Measurements from ENCODE around the gene ACTA1. TPM values are rescaled to one million over a fixed set of nuclear protein-coding genes. Genes with fewer than 3 reads are reported as not detected.

Gene ACTA1
- total RNA-seq, 1 donor from 2014 or later, result 0.32 TPM

DNA sequence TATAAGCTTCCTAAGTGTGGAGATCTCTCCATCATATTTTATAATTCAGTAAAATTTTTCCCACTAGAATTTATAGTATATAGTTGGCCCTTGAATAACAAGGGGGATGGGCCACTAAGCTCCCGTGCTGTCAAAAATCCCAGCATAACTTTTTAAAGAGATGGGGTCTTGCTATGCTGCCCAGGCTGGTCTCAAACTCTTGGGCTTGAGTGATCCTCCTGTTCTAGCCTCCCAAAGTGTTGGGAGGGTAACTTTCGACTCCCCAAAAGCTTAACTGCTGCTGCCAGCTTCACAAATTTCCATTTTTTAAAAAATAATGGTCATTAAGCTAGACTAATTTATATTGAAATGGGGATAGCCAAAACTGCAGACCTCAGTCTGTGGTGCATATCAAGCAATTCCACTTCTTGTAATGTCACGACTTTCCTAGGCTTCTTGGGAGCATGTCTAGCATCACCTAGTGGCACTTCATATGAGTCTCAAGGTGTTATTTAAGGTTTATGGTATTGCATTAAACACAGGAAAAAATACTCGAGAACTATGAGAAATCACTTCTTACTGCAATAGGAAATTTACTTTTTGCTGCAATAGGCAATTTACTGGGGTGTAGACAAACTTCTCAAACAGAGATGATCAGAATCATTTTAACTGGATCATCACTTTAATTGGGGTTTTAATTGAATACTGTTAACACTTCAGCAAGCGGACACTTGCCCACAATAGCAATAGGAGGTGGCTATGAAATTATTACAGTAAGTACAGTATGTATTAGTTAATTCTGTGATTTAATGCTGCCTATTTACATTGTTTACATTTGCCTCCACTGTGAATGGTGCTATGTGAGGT lies 19.3 kb upstream of the ACTA1 start:
- Histone ChIP-seq H3K27me3 (ENCODE audit: low read depth) (no peaks in the 10 kb centered on the region), H3K4me1 (no peaks in the 10 kb centered on the region), H3K27ac (no peak overlapping the region), H3K4me3 (no peak overlapping the region), H3K9me3 (no peaks in the 10 kb centered on the region), H3K36me3 (peaks cover 85% of the 10 kb centered on the region)
- DNase-seq (no peak), ATAC-seq (no peak)
- intact Hi-C loops (cut with DNase I), result no loop called here
- TF ChIP-seq, protein P1, sequence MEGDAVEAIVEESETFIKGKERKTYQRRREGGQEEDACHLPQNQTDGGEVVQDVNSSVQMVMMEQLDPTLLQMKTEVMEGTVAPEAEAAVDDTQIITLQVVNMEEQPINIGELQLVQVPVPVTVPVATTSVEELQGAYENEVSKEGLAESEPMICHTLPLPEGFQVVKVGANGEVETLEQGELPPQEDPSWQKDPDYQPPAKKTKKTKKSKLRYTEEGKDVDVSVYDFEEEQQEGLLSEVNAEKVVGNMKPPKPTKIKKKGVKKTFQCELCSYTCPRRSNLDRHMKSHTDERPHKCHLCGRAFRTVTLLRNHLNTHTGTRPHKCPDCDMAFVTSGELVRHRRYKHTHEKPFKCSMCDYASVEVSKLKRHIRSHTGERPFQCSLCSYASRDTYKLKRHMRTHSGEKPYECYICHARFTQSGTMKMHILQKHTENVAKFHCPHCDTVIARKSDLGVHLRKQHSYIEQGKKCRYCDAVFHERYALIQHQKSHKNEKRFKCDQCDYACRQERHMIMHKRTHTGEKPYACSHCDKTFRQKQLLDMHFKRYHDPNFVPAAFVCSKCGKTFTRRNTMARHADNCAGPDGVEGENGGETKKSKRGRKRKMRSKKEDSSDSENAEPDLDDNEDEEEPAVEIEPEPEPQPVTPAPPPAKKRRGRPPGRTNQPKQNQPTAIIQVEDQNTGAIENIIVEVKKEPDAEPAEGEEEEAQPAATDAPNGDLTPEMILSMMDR (IDR thresholded peaks at IDR 0.05), result peak; percentile 30

DNA sequence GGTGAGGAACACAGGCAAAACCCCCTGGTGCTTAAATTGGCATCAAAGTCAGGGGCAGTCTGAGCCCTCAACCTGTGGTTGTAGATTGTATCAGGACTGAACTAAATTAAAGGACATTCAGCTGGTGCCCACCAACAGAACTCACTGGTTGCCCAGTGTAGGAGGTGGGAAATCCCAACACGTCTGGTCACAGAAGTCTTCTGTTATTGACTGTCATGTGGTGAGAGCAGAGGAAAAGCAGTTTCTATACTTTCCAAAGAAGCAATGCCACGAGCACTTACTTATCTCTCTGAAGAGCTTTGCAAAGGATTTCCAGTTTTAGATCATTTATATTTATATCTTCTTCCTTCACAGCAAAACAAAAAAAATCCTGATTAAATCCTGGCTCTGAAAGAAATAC lies 15.0 kb upstream of the ACTA1 start:
- DNase-seq, result no peak
- Histone ChIP-seq H3K4me1 (no peaks in the 10 kb centered on the region), H3K9me3 (no peaks in the 10 kb centered on the region), H3K27ac (no peak overlapping the region), H3K4me3 (no peak overlapping the region), H3K27me3 (ENCODE audit: low read depth) (no peaks in the 10 kb centered on the region), H3K36me3 (peaks cover 80% of the 10 kb centered on the region)
- intact Hi-C loops (cut with DNase I), result no loop called here
- TF ChIP-seq, protein P1 (IDR thresholded peaks at IDR 0.05), result no peak
- no peak for ATAC-seq

DNA sequence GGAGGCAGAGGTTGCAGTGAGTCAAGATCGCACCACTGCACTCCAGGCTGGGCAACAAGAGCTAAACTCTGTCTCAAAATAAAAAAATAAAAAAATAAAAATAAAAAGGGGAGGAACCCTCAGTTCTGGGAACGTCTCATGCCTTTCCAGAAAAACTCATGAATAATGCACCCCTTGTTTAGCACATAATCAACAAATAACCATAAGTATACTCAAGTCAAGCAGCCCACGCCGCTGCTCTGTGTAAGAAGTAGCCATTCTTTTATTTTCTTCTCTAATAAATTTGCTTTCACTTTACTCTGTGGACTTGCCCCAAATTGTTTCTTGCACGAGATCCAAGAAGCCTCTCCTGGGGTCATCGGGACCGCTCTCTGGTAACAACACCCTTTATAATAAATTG lies 14.5 kb upstream of the ACTA1 start:
- TF ChIP-seq, protein P1 (IDR thresholded peaks at IDR 0.05), result no peak
- Histone ChIP-seq H3K36me3 (peaks cover 85% of the 10 kb centered on the region), H3K4me1 (no peaks in the 10 kb centered on the region), H3K9me3 (no peaks in the 10 kb centered on the region), H3K27ac (no peak overlapping the region), H3K4me3 (no peak overlapping the region), H3K27me3 (ENCODE audit: low read depth) (no peaks in the 10 kb centered on the region)
- ATAC-seq (no peak), DNase-seq (no peak)
- intact Hi-C loops (cut with DNase I), result no loop called here

DNA sequence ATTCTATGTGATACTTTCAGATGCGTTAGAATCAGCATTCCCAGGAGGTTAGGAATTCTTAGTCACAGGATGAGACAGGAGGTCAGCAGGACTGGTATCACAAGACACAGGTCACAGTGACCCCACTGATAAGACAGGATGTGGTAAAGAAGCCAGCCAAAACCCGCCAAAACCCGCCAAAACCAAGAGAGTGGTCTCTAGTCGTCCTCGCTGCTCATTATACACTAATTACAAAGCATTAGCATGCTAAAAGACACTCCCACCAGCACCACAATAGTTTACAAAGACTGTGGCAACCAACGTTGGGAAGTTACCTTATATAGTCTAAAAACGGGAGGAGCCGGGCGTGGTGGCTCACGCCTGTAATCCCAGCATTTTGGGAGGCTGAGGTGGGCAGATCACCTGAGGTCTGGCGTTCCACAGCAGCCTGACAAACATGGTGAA lies 13.9 kb upstream of the ACTA1 start:
- Histone ChIP-seq H3K36me3 (peaks cover 86% of the 10 kb centered on the region), H3K27ac (no peak overlapping the region), H3K4me1 (no peaks in the 10 kb centered on the region), H3K9me3 (no peaks in the 10 kb centered on the region), H3K4me3 (no peak overlapping the region), H3K27me3 (ENCODE audit: low read depth) (no peaks in the 10 kb centered on the region)
- TF ChIP-seq, protein P1 (IDR thresholded peaks at IDR 0.05), result no peak
- ATAC-seq, result no peak
- intact Hi-C loops (cut with DNase I), result no loop called here
- no peak for DNase-seq

DNA sequence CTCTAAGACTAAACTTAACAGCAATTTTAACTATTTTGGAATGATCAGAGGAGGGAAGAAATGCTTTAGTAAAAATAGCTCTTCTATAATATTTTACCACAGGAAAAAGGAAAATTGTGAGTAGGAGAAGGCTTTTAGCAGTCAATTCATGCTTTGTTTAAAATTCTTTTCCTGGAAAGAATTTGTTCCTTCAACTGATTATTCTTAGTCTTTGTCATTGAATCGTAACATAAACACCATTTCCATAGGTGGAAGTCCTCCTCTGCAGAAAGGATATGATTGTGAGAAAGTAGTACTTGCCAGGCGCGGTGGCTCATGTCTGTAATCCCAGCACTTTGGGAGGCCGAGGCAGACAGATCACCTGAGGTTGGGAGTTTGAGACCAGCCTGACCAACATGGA lies 11.9 kb upstream of the ACTA1 start:
- TF ChIP-seq, protein P1 (IDR thresholded peaks at IDR 0.05), result no peak
- DNase-seq (no peak), ATAC-seq (no peak)
- no peak overlapping the region for H3K4me3 ChIP-seq
- no peak overlapping the region for H3K27ac ChIP-seq
- no peaks in the 10 kb centered on the region for H3K27me3 ChIP-seq (ENCODE audit: low read depth)
- peaks cover 82% of the 10 kb centered on the region for H3K36me3 ChIP-seq
- H3K4me1 ChIP-seq, result no peaks in the 10 kb centered on the region
- intact Hi-C loops (cut with DNase I), result no loop called here
- no peaks in the 10 kb centered on the region for H3K9me3 ChIP-seq
